ENCODE measurements around the gene INPP5J. TPM values are rescaled to one million over a fixed set of nuclear protein-coding genes. Genes with fewer than 3 reads are reported as not detected.

Gene INPP5J
- total and polyA plus RNA-seq, 3 donors from 2014 or later: 5.2 to 17.2 (median 11.3) TPM

DNA sequence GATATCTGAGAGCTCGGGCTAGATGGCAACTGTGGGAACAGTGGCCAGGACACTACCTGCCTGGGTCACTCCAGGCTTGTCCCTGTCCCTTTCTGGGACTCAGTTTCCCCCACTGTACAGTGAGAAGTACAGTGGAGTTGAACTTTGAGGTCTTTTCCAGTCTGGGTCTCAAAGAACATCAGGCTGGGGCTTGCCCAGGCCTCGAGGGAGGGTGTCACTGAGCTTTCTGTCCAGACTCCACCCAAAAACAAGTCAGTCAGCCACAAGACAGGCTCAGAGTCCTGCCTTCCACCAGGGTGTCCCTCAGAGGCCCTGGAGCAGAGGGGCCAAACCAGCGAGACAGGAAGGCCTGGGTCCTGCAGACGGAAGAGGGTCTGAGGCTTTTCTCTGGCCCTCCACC is 19.5 kb downstream of the INPP5J start:
- no peak for DNase-seq
- intact Hi-C loops (cut with DNase I; ENCODE audit: low total_unique reads): loop anchor here (10.0 kb wide), 1 partner anchor 47 kb away; no protein-coding TSS in a partner anchor
- Histone ChIP-seq H3K4me3 (no peak overlapping the region), H3K36me3 (ENCODE audit: low read depth, missing control alignments) (no peaks in the 10 kb centered on the region), H3K9me3 (no peaks in the 10 kb centered on the region), H3K27ac (no peak overlapping the region), H3K27me3 (no peaks in the 10 kb centered on the region), H3K4me1 (no peaks in the 10 kb centered on the region)
- TF ChIP-seq, protein P1, sequence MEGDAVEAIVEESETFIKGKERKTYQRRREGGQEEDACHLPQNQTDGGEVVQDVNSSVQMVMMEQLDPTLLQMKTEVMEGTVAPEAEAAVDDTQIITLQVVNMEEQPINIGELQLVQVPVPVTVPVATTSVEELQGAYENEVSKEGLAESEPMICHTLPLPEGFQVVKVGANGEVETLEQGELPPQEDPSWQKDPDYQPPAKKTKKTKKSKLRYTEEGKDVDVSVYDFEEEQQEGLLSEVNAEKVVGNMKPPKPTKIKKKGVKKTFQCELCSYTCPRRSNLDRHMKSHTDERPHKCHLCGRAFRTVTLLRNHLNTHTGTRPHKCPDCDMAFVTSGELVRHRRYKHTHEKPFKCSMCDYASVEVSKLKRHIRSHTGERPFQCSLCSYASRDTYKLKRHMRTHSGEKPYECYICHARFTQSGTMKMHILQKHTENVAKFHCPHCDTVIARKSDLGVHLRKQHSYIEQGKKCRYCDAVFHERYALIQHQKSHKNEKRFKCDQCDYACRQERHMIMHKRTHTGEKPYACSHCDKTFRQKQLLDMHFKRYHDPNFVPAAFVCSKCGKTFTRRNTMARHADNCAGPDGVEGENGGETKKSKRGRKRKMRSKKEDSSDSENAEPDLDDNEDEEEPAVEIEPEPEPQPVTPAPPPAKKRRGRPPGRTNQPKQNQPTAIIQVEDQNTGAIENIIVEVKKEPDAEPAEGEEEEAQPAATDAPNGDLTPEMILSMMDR (IDR thresholded peaks at IDR 0.05): no peak
- TF ChIP-seq POLR2A (IDR thresholded peaks at IDR 0.05): no peak
- 88 to 96% methylated on average over 2 to 4 of the region's 4 CpGs for WGBS, 2 donors

DNA sequence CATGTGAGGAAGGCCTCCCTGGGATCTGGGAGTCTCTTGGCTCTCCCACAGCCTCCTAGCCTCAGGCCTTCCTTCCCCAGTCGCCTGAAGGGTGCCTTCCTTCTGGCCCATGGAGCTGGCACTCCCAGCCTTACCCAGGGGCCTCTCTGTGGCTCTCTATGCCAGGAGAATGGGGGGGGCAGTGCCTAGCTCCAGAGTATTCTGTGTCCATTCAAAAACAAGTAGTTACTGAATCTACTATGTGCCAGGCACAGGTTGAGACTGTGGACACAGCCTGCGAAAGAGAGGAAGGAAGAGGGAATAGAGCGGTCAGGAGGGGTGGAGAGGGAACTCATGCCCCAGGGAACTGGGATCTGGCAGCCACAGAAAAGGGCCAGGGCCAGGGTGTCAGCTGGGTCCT is 20.3 kb downstream of the INPP5J start:
- Histone ChIP-seq H3K27ac (no peak overlapping the region), H3K4me1 (no peaks in the 10 kb centered on the region), H3K27me3 (no peaks in the 10 kb centered on the region), H3K36me3 (ENCODE audit: low read depth, missing control alignments) (no peaks in the 10 kb centered on the region), H3K9me3 (no peaks in the 10 kb centered on the region), H3K4me3 (no peak overlapping the region)
- DNase-seq: no peak
- no peak for TF ChIP-seq POLR2A (IDR thresholded peaks at IDR 0.05)
- TF ChIP-seq, protein P1 (IDR thresholded peaks at IDR 0.05): no peak
- intact Hi-C loops (cut with DNase I; ENCODE audit: low total_unique reads): loop anchor here (10.0 kb wide), 1 partner anchor 48 kb away; no protein-coding TSS in a partner anchor
- 77 to 80% methylated on average over 2 to 3 of the region's 3 CpGs for whole genome bisulfite sequencing, 2 donors

DNA sequence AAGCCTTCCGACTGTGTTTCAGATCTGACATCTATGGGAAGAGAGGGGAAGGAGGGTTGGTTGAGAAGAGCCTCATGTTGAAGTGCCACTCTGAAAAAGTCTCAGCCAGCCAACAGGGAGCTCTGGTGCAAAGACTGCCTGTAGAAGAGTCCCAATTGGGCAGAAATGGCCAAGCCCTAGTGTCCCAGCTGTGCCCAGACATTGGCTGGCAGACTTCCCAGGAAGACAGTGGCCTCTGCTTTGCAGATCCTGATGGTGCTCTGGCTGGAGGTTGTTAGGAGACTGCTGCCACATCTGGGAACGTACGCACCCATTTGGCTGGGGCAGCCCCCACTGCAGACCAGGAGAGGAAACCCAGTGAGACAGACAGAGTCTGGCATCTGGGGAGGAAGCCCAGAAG is 20.8 kb downstream of the INPP5J start:
- intact Hi-C loops (cut with DNase I; ENCODE audit: low total_unique reads): loop anchor here (10.0 kb wide), 1 partner anchor 49 kb away; no protein-coding TSS in a partner anchor
- no peak overlapping the region for H3K4me3 ChIP-seq
- H3K27ac ChIP-seq: no peak overlapping the region
- no peak for TF ChIP-seq POLR2A (IDR thresholded peaks at IDR 0.05)
- TF ChIP-seq, protein P1 (IDR thresholded peaks at IDR 0.05): no peak
- no peaks in the 10 kb centered on the region for H3K4me1 ChIP-seq
- WGBS, 2 donors: 76 to 79% methylated on average over 3 of the region's 3 CpGs
- H3K36me3 ChIP-seq (ENCODE audit: low read depth, missing control alignments): no peaks in the 10 kb centered on the region
- no peaks in the 10 kb centered on the region for H3K9me3 ChIP-seq
- H3K27me3 ChIP-seq: no peaks in the 10 kb centered on the region
- no peak for DNase-seq

DNA sequence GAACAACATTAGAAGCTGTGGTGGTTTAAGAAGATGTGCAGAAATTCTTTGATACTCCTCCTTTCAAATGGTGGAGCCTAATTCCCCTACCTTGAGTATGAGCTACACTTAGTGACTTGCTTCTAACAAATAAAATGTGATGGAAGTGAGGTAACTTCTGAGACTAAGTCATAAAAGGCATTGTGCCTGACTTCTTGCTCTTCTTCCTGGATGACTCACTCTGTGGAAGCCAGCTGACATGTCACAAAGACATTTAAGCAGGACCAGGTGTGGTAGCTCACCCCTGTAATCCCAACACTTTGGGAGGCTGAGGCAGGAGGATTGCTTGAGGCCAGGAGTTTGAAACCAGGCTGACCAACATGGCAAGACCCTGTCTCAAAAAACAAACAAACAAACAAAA is 21.5 kb downstream of the INPP5J start:
- no peak for TF ChIP-seq POLR2A (IDR thresholded peaks at IDR 0.05)
- TF ChIP-seq, protein P1 (IDR thresholded peaks at IDR 0.05): no peak
- H3K9me3 ChIP-seq: no peaks in the 10 kb centered on the region
- no peak for DNase-seq
- no peaks in the 10 kb centered on the region for H3K36me3 ChIP-seq (ENCODE audit: low read depth, missing control alignments)
- H3K4me1 ChIP-seq: no peaks in the 10 kb centered on the region
- H3K27ac ChIP-seq: no peak overlapping the region
- no peaks in the 10 kb centered on the region for H3K27me3 ChIP-seq
- intact Hi-C loops (cut with DNase I; ENCODE audit: low total_unique reads): loop anchor here (10.0 kb wide), 1 partner anchor 49 kb away; no protein-coding TSS in a partner anchor
- no peak overlapping the region for H3K4me3 ChIP-seq

DNA sequence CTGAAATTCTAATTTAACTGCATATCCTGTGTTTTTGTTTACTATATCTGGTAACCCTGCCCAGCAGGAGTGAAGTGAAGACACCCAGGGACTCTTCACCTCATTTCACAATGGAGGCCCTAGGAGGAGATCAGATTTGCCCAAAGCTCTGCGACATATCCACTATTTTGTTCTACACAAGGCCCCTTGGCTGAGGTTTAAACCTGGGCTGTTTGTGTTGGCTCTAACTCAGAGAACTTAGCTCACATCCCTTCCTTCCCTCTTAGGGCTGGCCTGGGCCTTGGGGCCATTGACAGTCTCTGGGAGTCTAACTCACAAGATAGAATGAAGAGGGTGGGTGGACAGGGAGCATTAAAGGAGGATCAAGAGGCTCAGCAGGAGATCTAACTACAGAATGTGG is 25.7 kb downstream of the INPP5J start:
- TF ChIP-seq, protein P1 (IDR thresholded peaks at IDR 0.05): no peak
- no peak for TF ChIP-seq POLR2A (IDR thresholded peaks at IDR 0.05)
- no peak overlapping the region for H3K27ac ChIP-seq
- 70 to 81% methylated on average over 1 of the region's 1 CpG for WGBS, 2 donors
- no peak overlapping the region for H3K4me3 ChIP-seq
- no peaks in the 10 kb centered on the region for H3K9me3 ChIP-seq
- intact Hi-C loops (cut with DNase I; ENCODE audit: low total_unique reads): loop anchor here (10.0 kb wide), 1 partner anchor 54 kb away; no protein-coding TSS in a partner anchor
- H3K4me1 ChIP-seq: no peaks in the 10 kb centered on the region
- no peak for DNase-seq
- no peaks in the 10 kb centered on the region for H3K27me3 ChIP-seq
- H3K36me3 ChIP-seq (ENCODE audit: low read depth, missing control alignments): no peaks in the 10 kb centered on the region

All from testis (tissue), 3 donors.